Activated CD8-positive, alpha-beta T cell treated with anti-CD3 and anti-CD28 coated beads for 36 hours (primary cell): ENCODE data around the gene PCDHGA11. TPM values are rescaled to one million over a fixed set of nuclear protein-coding genes. Genes with fewer than 3 reads are reported as not detected.
A peak's percentile ranks its signal among the peaks of the same experiment; 100 is the strongest.
"Not testable (repeated sequence)": the region's sequence is repeated elsewhere in the genome, so short reads cannot be mapped to it uniquely, and the experiment has no call there.

Source experiments
- ATAC-seq: fragments of 200-7000 bp; cut with Tn5 transposase; one replicate; pipeline ENCODE4 v1.10.0; 2021; ENCODE audit warnings: mild to moderate bottlenecking, moderate library complexity
- CTCF ChIA-PET: fragments of 350-600 bp; sonication (Branson Sonifier 250); formaldehyde crosslinking; loops from one replicate; lab custom pipeline; 2021; ENCODE audit warnings: antibody characterized with exemption; lab: Charles Lee
- POLR2A ChIA-PET: fragments of 350-600 bp; sonication (Branson Sonifier 250); formaldehyde crosslinking; loops from one replicate; lab custom pipeline; 2021; ENCODE audit warnings: antibody characterized with exemption; lab: Charles Lee
- DNase-seq: peaks from one replicate; pipeline ENCODE4 v3.0.0-alpha.2; 2020
- H3K27ac Mint-ChIP-seq: one replicate; pipeline ENCODE4 v1.8.0; 2021; ENCODE audit warnings: mild to moderate bottlenecking, mixed read lengths
- H3K27me3 Mint-ChIP-seq: one replicate; pipeline ENCODE4 v1.8.0; 2021; ENCODE audit warnings: mixed read lengths
- H3K36me3 Mint-ChIP-seq: one replicate; pipeline ENCODE4 v1.8.0; 2021; ENCODE audit warnings: low read depth, mixed read lengths
- H3K4me1 Mint-ChIP-seq: one replicate; pipeline ENCODE4 v1.8.0; 2021; ENCODE audit warnings: low read depth, mixed read lengths
- H3K4me3 Mint-ChIP-seq: one replicate; pipeline ENCODE4 v1.8.0; 2021; ENCODE audit warnings: mild to moderate bottlenecking, moderate library complexity, mixed read lengths
- H3K9me3 Mint-ChIP-seq: one replicate; pipeline ENCODE4 v1.8.0; 2021; ENCODE audit warnings: mixed read lengths
- intact Hi-C: fragments of 100-400 bp; cut with micrococcal nuclease; formaldehyde crosslinking; loops from one replicate; pipeline ENCODE4 v1.10.0; 2022
- total RNA-seq, 2 experiments: library from RNA; stranded (reverse); gene quantifications; one replicate each; pipeline ENCODE4 v1.2.3, GENCODE V29; 2021
- TF ChIP-seq, protein P1 (sequence below): fragments of 200-600 bp; IDR thresholded peaks from one replicate; pipeline ENCODE4 v1.8.0; 2022; ENCODE audit warnings: antibody characterized with exemption, mild to moderate bottlenecking

The PCDHGA11 gene
- total RNA-seq, 2 experiments from 2014 or later: not detected

GRCh38 chr5:141430332-141431113 lies 9.7 kb downstream of the PCDHGA11 start, which contains the start of gene PCDHGA12:
PCDHGA12 (plus strand) TSS chr5:141430507; CDS start chr5:141430760, 253 bp downstream.
- peaks cover 5% of the 10 kb centered on the region for H3K4me1 Mint-ChIP-seq
- peak; percentile 63 for DNase-seq
- H3K4me3 Mint-ChIP-seq: peak within 1 kb of the TSS; percentile 35
- ChIA-PET POLR2A (no interaction called here), CTCF (interaction anchor here (0.7 to 4.3 kb wide), 40 partner anchors 10 to 253 kb away, joined by 3 to 40 read pairs (median 5); partner anchors contain the start of genes PCDHGA10, PCDHGA11, PCDHGA5 and PCDHGA8)
- H3K27ac Mint-ChIP-seq: no peak within 1 kb of the TSS
- H3K9me3 Mint-ChIP-seq: peaks cover 22% of the 10 kb centered on the region
- ATAC-seq: peak; percentile 83
- intact Hi-C loops: no loop called here
- peaks cover 21% of the 10 kb centered on the region for H3K36me3 Mint-ChIP-seq
- TF ChIP-seq, protein P1, sequence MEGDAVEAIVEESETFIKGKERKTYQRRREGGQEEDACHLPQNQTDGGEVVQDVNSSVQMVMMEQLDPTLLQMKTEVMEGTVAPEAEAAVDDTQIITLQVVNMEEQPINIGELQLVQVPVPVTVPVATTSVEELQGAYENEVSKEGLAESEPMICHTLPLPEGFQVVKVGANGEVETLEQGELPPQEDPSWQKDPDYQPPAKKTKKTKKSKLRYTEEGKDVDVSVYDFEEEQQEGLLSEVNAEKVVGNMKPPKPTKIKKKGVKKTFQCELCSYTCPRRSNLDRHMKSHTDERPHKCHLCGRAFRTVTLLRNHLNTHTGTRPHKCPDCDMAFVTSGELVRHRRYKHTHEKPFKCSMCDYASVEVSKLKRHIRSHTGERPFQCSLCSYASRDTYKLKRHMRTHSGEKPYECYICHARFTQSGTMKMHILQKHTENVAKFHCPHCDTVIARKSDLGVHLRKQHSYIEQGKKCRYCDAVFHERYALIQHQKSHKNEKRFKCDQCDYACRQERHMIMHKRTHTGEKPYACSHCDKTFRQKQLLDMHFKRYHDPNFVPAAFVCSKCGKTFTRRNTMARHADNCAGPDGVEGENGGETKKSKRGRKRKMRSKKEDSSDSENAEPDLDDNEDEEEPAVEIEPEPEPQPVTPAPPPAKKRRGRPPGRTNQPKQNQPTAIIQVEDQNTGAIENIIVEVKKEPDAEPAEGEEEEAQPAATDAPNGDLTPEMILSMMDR: peak; percentile 36
- peaks cover 58% of the 10 kb centered on the region for H3K27me3 Mint-ChIP-seq

DNA sequence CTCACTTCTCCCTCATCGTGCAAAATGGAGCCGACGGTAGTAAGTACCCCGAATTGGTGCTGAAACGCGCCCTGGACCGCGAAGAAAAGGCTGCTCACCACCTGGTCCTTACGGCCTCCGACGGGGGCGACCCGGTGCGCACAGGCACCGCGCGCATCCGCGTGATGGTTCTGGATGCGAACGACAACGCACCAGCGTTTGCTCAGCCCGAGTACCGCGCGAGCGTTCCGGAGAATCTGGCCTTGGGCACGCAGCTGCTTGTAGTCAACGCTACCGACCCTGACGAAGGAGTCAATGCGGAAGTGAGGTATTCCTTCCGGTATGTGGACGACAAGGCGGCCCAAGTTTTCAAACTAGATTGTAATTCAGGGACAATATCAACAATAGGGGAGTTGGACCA lies 10.4 kb downstream of the PCDHGA11 start:
- Mint-ChIP-seq H3K4me3 (peak overlapping the region; percentile 35), H3K27me3 (peaks cover 51% of the 10 kb centered on the region), H3K4me1 (peaks cover 5% of the 10 kb centered on the region), H3K9me3 (peaks cover 22% of the 10 kb centered on the region), H3K36me3 (peaks cover 21% of the 10 kb centered on the region), H3K27ac (no peak overlapping the region)
- no peak for ATAC-seq
- peak; percentile 22 for DNase-seq
- POLR2A ChIA-PET: no interaction called here
- TF ChIP-seq, protein P1: no peak
- CTCF ChIA-PET: interaction anchor here (1.4 to 4.3 kb wide), 18 partner anchors 11 to 135 kb away, joined by 3 to 40 read pairs (median 11); partner anchors contain the start of genes PCDHGA10, PCDHGA11, PCDHGA9 and PCDHGB3
- intact Hi-C loops: no loop called here

GRCh38 chr5:141432308-141432707 lies 11.5 kb downstream of the PCDHGA11 start:
- H3K4me1 Mint-ChIP-seq, DNase-seq, H3K4me3 Mint-ChIP-seq, intact Hi-C loops, ATAC-seq, H3K27ac Mint-ChIP-seq: not testable (repeated sequence)
- POLR2A ChIA-PET: interaction anchor here (0.6 kb wide), 1 partner anchor 593 kb away, joined by 3 read pairs; no protein-coding TSS in a partner anchor
- H3K27me3 Mint-ChIP-seq: peaks cover 41% of the 10 kb centered on the region
- CTCF ChIA-PET: interaction anchor here (1.7 to 4.3 kb wide), 7 partner anchors 12 to 132 kb away, joined by 6 to 40 read pairs (median 24); partner anchors contain the start of genes PCDHGA11, PCDHGB7 and PCDHGC4
- H3K36me3 Mint-ChIP-seq: peaks cover 21% of the 10 kb centered on the region
- H3K9me3 Mint-ChIP-seq: peaks cover 22% of the 10 kb centered on the region

GRCh38 chr5:141432726-141433125 lies 11.9 kb downstream of the PCDHGA11 start:
- intact Hi-C loops, H3K4me1 Mint-ChIP-seq, ATAC-seq, H3K27ac Mint-ChIP-seq, DNase-seq, H3K4me3 Mint-ChIP-seq: not testable (repeated sequence)
- ChIA-PET CTCF (interaction anchor here (1.7 to 4.3 kb wide), 2 partner anchors 12 to 91 kb away, joined by 6 to 40 read pairs; partner anchors contain the start of gene PCDHGA11), POLR2A (interaction anchor here (0.6 kb wide), 1 partner anchor 593 kb away, joined by 3 read pairs; no protein-coding TSS in a partner anchor)
- H3K9me3 Mint-ChIP-seq: peaks cover 22% of the 10 kb centered on the region
- peaks cover 21% of the 10 kb centered on the region for H3K36me3 Mint-ChIP-seq
- H3K27me3 Mint-ChIP-seq: peaks cover 39% of the 10 kb centered on the region

DNA sequence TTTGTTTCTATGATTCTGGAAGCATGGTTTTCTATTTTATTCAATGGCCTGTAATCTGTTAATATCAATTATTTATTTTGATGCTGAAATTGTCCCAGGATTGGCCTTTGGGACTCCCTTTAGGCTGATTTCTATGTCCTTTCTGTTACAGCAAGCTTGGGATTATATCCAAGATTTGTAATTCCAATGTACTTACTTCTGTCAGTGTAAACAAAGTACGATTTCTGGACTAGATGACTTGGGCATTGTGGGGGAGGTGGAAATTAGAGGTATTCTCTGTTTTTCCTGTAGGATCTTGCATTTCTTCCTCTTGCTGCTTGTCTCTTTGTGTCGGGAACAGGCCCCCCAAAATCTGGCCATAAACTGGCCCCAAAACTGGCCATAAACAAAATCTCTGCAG lies 13.2 kb downstream of the PCDHGA11 start:
- intact Hi-C loops: no loop called here
- Mint-ChIP-seq H3K4me1 (peaks cover 5% of the 10 kb centered on the region), H3K27ac (no peak overlapping the region), H3K9me3 (peaks cover 18% of the 10 kb centered on the region), H3K36me3 (peaks cover 18% of the 10 kb centered on the region), H3K4me3 (no peak overlapping the region), H3K27me3 (peaks cover 32% of the 10 kb centered on the region)
- CTCF ChIA-PET: interaction anchor here (1.7 kb wide), 1 partner anchor 13 kb away, joined by 6 read pairs; the partner anchor contains the start of gene PCDHGA11
- TF ChIP-seq, protein P1: no peak
- no peak for DNase-seq
- POLR2A ChIA-PET: no interaction called here
- ATAC-seq: no peak
